HG02981 (cell line): ENCODE measurements around the gene TFF3.

Experiments
- ATAC-seq: cut with Tn5 transposase; IDR thresholded peaks from one replicate; pipeline ENCODE4 v1.9.1; 2021; ENCODE audit warnings: mild to moderate bottlenecking, moderate library complexity; ENCODE audit not compliant: unreplicated experiment

TFF3 gene, protein sequence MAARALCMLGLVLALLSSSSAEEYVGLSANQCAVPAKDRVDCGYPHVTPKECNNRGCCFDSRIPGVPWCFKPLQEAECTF

DNA sequence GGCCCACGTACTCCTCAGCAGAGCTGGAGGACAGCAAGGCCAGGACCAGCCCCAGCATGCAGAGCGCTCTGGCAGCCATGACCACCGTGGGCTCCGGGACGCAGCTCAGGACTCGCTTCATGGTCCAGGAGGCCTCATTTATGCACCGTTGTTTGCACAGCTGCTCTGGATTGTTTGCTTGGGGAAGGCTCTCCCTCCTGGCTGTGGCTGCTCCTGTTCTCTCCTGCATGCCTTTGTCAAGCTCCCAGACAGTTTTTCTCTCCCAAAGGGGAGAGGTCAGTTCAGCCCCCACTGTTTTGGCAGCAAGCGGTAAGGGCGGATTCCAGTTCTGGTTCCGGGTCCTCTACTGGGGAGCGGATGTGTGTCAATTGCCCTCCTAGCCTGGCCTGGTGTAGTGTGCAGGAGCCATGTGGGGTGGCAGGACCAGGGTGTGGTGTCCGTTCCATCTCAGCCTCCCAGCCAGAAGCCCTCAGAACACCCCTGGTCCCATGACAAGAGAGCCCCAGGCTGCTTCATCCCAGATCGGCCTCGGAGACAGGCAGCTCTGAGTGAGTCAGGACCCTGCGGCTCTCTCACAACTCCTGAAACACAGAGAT is at the start of gene TFF3:
TSS of gene TFF3 (minus strand) at position 114 of the 596 bp plus-strand sequence. CDS start at position 79, 35 bp downstream.
- no peak for ATAC-seq

DNA sequence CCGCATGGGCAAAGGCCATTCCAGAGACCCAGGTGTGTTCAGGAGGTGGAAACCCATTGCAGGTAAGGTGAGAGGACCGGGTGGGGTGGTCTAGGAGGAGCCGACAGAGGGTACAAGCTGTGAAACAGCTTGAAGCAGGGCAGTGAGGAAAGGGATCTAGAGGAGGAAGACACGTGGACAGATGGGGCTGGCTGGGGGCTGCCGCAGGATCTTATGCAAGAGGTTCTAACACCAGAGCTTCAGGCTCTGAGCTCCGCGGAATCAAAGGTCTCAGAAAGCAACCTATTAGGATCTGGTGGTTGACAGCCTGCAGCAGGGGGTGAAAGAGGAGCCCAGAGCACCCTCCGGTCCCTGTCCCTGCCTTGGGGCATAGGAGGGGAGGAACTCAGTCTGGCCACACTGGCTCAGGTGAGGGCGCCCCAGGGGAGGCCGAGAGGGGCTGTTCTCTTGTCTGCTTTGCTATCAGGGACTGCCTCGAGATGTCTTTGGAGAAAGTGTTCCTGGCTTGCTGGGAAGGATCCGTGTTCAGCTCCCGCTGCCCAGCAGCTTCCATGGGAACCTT is 49.2 kb upstream of the TFF3 start:
- ATAC-seq: no peak

DNA sequence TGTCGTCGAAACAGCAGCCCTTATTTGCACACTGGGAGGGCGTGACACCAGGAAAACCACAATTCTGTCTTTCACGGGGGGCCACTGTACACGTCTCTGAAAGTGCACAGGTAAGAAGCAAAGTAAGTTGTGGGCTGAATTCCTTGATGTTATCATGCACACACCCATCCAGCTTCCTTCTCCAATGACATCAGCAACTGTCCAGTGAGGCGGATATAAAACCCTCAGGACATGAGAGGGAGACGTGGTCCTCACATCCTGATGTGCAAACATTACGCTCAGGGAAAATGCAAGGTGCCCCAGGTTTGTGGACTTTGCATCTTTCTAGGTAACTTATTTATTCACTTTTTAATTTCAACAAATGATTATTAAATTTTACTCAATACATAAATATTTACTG is 48.1 kb upstream of the TFF3 start:
- no peak for ATAC-seq

DNA sequence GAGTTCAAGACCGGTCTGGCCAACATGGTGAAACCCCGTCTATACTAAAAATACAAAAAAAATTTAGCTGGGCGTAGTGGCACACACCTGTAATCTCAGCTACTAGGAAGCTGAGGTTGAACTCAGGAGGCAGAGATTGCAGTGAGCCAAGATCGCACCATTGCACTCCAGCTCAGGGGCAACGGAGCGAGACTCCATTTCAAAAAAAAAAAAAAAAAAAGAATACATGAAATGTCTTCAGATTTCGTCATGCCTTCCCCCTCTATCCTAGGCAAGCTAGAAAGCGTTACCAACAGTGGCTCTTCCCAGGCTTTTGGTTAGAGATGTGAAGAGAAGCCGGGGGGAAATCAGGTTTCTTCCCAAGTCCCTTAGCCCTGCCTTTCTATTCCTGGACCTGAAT is 47.5 kb upstream of the TFF3 start:
- ATAC-seq: no peak

DNA sequence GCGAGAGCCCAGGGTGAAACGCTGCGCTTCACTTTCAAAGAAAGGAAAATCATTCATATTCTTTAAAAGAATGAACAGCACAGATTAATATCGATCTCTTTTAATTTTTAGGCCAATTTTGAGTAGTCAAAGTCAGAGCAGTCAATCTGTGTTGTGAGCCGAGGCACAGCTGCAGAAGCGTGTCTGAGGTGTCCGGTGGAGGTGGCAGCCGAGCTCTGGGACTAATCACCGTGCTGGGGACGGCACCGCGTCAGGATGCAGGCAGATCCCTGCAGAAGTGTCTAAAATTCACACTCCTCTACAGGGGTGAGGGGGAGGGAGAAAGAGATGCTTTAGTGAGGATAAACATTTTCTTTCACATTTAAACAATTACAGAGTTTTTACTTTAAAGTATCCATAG is 47.0 kb upstream of the TFF3 start:
- no peak for ATAC-seq

DNA sequence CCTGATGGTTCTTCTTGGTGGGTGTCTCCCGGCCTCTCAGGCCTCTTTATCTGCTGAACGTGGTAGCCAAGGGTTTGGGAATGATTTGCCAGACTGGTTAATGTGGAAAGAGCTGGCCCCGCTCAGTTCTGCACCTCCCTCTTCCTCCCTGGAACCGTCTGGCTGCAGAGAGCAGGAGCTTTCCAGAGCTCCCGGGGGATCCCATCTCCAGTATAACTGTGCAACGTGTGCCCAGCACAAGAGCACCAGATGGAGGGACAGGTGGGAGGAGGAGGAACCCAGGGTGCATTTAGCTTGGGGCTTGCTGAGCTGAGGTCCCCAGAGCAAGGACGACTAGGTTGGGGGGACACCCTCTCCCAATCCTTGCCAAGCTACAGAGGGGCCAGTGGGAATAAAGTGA is 46.1 kb upstream of the TFF3 start:
- no peak for ATAC-seq

DNA sequence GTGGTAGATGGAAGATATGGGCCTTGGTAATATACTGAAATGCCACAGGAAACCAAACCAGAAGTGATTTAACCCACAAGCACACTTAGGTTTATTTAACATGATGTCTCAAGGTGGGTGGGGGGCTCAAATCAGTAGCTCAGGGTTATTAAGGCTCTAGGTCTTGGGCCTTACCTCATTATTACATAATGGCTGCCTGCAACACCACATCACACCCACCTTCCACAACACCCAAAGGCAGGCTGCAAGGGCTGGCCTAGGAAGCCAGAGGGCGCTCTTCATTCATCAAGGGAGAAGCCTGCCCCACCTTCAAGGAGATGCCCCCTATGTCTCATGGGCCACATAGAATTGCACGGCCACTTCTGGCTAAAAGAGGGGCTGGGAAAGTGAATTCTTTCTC is 45.1 kb upstream of the TFF3 start:
- ATAC-seq: no peak

DNA sequence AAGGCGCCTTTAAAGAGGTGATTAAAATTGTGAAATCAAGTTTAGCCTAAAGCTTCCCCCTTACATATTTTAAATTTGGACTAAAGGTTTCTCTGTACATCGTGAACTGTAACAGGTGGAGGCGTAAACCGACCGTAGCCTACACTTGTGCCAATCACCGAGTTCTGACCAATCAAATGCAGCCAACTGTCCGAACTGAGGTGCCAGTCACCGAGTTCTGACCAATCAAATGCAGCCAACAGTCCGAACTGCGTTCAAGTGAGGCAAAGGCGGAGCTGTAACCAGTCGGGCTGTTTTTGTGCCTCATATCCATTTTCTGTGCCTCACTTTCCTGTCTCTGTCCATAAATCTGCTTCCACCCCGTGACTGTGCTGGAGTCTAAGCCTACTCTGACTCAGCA is 43.7 kb upstream of the TFF3 start:
- no peak for ATAC-seq

DNA sequence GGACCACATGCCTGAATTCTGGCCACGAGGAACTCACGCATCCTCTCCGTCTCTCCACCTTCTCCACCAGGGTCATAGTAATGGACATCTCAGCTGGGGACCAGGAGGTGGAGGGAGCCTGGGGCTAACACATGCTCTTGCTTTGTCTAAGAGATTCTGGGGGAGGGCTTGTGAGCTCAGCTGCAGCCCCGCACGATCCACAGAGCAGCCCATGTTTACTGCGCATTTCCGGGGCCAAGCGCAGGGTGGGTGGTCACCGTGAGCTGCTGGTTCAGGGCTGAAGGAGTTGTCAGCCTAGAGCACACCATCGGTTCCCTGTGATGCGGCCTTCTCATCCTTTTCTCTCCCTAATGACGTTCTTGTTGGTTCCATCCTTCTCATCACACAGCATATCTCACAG is 43.1 kb upstream of the TFF3 start:
- ATAC-seq: no peak

DNA sequence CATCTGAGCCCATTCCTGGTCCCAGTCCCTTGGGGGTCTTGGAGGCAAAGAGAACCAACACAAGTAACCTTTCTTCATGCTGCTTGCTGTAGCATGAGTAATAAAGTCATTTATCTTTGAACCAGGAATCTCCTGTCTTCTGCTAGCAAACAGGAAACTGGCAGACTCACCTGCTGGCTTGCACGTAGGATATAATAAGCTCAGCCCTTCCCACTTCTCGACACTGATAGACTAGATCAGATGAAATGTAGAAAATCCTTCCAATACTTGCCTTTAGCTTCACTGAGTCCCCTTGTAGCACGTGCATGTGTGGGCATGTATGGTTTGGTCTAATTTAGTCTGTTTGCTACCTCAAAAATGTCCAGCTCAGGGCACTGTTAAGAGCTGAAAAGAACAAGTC is 42.1 kb upstream of the TFF3 start:
- no peak for ATAC-seq

DNA sequence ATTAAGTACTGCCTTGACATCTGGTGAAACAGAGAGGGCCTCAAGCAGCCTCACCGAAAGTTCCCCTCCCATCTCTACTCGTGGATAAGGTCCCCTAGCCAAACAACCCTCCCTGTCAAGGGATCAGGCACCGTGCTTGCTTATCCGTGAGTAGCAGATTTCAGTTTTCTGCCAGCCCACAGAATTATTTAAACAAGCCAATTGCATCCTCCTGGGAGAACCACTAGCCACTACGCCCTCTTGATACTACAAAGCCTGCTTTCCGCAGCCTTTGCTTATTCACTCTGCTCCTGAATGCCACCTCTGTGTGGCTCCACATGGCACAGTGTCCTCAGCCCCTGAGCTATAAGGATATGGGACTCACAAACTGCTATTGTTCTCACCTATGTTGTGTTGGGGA is 41.4 kb upstream of the TFF3 start:
- no peak for ATAC-seq

DNA sequence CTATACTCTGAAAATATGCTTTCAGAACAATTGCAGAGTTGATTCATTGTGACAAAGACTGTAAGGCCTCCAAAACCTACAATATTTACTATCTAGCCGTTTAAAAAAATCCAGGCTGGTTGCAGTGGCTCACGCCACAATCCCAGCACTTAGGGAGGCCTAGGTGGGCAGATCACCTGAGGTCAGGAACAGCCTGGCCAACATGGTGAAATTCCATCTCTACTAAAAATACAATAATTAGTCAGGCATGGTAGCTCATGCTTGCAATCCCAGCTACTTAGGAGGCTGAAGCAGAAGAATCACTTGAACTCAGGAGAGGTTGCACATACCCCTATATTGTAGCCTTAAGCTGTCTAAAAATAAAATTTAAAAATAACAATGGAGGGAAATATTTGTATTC is 40.8 kb upstream of the TFF3 start:
- no peak for ATAC-seq

DNA sequence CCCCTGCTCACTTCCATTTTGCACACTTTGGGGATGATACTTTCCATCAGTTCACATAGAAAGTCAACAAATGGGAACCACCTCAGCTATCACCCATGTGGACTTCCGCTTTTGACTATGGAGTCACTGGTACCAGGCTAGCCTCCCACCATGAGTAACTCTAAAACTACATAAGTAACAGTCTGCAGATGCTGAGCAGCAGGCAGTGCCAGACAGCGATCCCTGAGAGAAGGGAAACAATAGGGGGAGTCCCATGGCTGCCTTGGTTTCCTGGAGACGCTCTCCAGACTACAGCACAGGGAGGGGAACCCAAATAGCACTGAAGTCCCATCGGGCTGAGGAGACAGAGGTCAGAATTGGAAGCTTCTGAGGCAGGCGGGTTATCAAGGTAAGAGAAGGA is 38.4 kb upstream of the TFF3 start:
- ATAC-seq: no peak

DNA sequence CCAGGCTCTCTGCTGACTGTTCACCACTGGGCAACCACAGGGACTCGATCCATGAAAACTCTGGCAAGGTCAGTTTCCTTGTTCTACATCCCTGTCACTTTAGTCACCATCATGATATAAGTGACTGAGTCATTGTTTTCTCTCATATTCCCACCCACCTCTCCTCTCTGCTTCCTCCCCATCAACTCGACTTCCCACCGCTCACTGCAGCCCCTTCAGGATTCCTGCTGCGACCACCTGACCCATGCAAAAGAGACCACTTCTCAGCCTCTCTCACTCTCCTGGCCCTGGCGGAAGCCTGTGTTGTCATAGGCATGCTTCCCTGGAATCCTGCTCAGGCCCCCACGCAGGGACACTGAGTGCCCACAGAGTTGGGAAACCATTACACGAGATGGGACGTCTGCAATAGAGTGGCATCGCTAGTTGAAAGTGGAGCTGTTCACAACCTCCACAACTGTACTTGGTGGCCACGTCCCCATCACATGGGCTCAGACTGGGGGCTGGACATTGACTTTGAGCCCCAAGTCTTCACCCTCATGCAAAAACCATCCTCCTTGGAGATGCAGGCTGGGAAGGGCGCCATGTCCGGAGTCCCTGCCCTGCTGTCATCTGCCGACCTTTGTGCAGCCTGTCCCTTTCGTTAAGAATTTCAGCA is 37.4 kb upstream of the TFF3 start:
- ATAC-seq: no peak

DNA sequence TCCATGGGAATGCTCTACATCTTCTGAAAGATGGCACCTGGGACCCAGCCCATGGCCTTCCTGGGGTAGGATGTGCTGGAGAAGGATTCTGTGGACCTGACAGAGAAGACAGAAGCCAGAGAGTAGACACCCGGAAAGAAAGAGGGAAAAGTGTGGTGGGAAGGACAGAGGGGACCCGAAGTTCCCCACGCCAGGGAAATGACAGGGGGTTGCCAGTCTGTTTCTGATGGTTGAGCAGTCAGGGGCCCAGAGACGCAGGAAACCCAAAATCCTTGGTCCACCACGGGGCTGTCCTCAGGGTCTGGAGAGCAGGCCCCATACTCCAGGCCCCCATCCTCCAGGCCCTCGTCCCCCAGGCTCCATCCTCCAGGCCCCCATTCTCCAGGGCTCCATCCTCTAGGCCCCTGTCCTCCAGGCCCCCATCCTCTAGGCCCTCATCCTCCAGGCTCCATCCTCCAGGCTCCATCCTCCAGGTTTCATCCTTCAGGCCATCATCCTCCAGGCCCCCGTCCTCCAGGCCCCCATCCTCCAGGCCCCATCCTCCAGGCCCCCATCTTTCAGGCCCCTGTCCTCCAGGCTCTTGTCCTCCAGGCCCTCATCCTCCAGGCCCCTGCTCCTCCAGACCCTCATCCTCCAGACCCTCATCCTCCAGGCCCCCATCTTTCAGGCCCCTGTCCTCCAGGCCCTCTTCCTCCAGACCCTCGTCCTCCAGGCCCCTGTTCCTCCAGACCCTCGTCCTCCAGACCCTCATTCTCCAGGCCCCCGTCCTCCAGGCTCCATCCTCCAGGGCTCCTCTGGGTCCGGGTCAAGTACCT is 36.6 kb upstream of the TFF3 start:
- ATAC-seq: no peak

DNA sequence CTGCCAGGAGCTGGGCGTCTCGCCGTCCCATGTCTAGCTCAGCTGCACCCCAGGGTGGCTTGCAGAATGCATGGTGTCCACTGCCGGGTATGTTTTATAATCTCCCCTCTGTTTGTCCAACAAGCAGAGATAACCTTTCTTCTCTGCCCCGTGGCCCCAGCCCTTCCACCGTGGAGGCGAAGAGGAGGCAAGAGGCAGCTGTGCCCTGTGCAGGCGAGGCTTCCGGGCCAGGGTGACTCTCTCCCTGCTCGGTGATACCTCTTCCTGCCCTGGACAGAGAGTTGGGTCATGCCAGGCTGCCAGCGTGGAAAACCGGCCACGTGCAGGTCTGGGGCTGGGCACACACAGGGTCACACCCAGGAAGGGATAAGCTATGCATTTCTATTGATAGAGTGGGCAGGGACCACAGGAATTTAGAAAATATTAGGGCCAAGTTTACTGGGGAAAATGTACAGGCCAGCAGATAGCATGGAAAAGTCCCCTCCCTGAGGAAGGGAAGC is 35.8 kb upstream of the TFF3 start, which contains the start of gene TFF2:
TSS of gene TFF2 (minus strand) at position 68 of the 500 bp plus-strand sequence. CDS start at position 31, 37 bp downstream.
- ATAC-seq: no peak

DNA sequence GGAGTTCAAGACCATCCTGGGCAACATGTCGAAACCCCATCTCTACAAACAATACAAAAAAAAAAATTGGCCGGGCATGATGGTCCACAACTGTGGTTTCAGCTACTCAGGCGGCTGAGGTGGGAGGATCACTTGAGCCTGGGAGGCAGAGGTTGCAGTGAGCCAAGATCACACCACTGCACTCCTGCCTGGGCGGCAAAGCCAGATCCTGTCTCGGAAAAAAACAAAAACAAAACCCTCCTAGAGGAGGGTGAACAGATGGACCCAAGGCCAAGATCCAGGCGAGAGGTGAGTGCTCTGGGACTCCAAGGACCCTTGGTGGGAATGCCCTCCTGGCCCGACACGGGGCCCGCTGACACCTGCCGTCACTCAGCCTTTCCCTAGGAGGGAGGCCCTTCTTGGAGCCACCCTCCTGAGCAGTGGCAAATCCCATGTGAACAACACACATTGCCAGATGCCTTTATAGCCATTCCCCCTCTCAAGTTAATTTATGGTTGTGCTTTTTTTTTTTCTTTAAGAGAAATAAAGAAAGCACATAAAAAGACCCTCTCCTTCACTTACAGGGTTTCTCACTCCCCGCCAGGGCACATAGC is 35.2 kb upstream of the TFF3 start:
- ATAC-seq: no peak

DNA sequence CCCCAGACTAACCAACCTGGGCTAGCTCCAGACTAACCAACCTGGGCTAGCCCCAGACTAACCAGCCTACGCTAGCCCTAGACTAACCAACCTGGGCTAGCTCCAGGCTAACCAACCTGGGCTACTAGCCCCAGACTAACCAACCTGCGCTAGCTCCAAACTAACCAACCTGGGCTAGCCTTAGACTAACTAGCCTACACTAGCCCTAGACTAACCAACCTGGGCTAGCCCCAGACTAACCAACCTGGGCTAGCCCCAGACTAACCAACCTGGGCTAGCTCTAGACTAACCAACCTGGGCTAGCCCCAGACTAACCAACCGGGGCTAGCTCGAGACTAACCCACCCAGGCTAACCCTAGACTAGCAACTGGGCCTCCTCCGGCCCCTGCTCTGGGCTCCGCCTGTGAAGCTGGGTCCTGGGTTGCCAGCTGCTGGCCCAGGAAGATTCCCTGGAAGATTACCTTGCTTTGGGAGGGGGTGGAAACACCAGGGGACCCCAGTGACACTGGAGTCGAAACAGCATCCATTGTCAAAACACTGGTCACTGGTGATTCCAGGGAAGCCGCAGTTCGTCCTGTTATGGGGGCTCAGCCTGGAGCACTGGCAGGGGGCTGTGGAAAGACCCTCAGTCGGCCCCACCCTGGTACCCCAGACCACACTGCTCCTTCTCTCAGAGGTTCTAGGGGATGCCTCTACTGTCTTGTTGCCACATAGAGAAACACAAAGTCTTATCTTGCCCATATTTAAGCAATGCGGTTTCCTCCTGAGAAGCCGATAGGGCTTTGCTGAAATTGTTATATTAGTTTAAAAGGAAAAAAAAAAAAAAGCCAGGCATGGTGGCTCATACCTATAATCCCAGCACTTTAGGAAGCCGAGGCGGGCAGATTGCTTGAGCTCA is 34.5 kb upstream of the TFF3 start:
- no peak for ATAC-seq

DNA sequence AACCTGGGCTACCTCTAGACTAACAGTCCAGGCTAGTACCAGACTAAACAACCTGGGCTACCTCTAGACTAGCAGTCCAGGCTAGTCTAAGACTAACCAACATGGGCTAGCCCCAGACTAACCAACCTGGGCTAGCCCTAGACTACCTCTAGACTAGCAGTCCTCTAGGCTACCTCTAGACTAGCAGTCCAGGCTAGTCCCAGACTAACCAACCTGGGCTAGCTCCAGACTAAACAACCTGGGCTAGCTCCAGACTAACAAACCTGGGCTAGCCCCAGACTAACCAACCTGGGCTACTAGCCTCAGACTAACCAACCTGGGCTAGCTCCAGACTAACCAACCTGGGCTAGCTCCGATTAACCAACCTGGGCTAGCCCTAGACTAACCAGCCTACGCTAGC is 33.6 kb upstream of the TFF3 start:
- no peak for ATAC-seq
